T-cell (primary cell): ENCODE results near the gene PTS. TPM values are rescaled to one million over a fixed set of nuclear protein-coding genes. Genes with fewer than 3 reads are reported as not detected.

Source experiments
- ATAC-seq, 4 experiments: fragments of 200-7000 bp in 3 of 4; fragments of 150-1000 bp in 1 of 4; cut with Tn5 transposase; replicated peaks in 1 of 4; 1 replicate in 3 of 4; 2 replicates in 1 of 4; pipeline ENCODE4 v1.10.0; 2021; ENCODE audit warnings: moderate library complexity in 3 of 4, mild to moderate bottlenecking in 2 of 4, moderate number of reproducible peaks in 1 of 4
- CTCF ChIA-PET, 2 donors: fragments of 300-600 bp; sonication (Branson Sonifier 250); formaldehyde crosslinking; loops; one replicate each; lab custom pipeline; 2022; ENCODE audit warnings: antibody characterized with exemption in 2 of 2; lab: Charles Lee
- POLR2A ChIA-PET, 2 donors: fragments of 300-600 bp; sonication (Branson Sonifier 250); formaldehyde crosslinking; loops; one replicate each; lab custom pipeline; 2022; ENCODE audit warnings: antibody characterized with exemption in 2 of 2; lab: Charles Lee
- DNase-seq, 35 experiments: peaks; one replicate each; pipeline versions ENCODE4 v3.0.0 to v3.0.0-alpha.2; 2013 to 2023
- H3K27ac ChIP-seq: one replicate; pipeline ENCODE4 v1.5.1; 2013; ENCODE audit warnings: low read length
- H3K27me3 ChIP-seq, 2 experiments: replicated peaks in 1 of 2; 1 replicate in 1 of 2; 2 replicates in 1 of 2; pipeline versions ENCODE4 v1.6.1 to v1.7.0; 2013; ENCODE audit warnings: low read length in 1 of 2, mixed read lengths in 1 of 2; ENCODE audit not compliant: control insufficient read depth in 2 of 2, insufficient read depth in 2 of 2; ENCODE audit errors: extremely low read depth in 1 of 2
- H3K36me3 ChIP-seq, 2 donors: 1 replicate in 1 of 2; 2 replicates in 1 of 2; pipeline versions ENCODE4 v1.6.1 to v1.7.0; 2013; ENCODE audit warnings: low read length in 1 of 2; ENCODE audit not compliant: control insufficient read depth in 2 of 2, insufficient read depth in 1 of 2; ENCODE audit errors: extremely low read depth in 1 of 2
- H3K4me1 ChIP-seq, 2 experiments: 1 replicate in 1 of 2; 2 replicates in 1 of 2; pipeline versions ENCODE4 v1.6.1 to v1.7.0; 2013; ENCODE audit warnings: low read length in 2 of 2, mixed read lengths in 1 of 2; ENCODE audit not compliant: insufficient read depth in 2 of 2, control insufficient read depth in 1 of 2; ENCODE audit errors: extremely low read depth in 1 of 2
- H3K4me3 ChIP-seq, 2 donors: 1 replicate in 1 of 2; 2 replicates in 1 of 2; pipeline versions ENCODE4 v1.5.1 to v1.7.0; 2013; ENCODE audit warnings: mild to moderate bottlenecking in 2 of 2, low read length in 1 of 2, moderate library complexity in 1 of 2; ENCODE audit not compliant: control insufficient read depth in 1 of 2; ENCODE audit errors: extremely low read depth in 1 of 2
- H3K9me3 ChIP-seq: 2 replicates; pipeline ENCODE4 v1.7.0; 2013
- H3K27ac Mint-ChIP-seq, 2 donors: one replicate each; pipeline ENCODE4 v1.8.0; 2020 to 2021; ENCODE audit warnings: mild to moderate bottlenecking in 2 of 2, mixed read lengths in 2 of 2
- H3K27me3 Mint-ChIP-seq, 2 donors: one replicate each; pipeline ENCODE4 v1.8.0; 2021 to 2022; ENCODE audit warnings: mixed read lengths in 2 of 2
- H3K36me3 Mint-ChIP-seq: one replicate; pipeline ENCODE4 v1.8.0; 2021; ENCODE audit warnings: mixed read lengths
- H3K4me1 Mint-ChIP-seq, 3 donors: one replicate each; pipeline ENCODE4 v1.8.0; 2020 to 2022; ENCODE audit warnings: mixed read lengths in 3 of 3, mild to moderate bottlenecking in 1 of 3
- H3K4me3 Mint-ChIP-seq, 3 donors: one replicate each; pipeline ENCODE4 v1.8.0; 2020 to 2022; ENCODE audit warnings: mild to moderate bottlenecking in 3 of 3, mixed read lengths in 3 of 3, moderate library complexity in 3 of 3
- H3K9me3 Mint-ChIP-seq, 3 donors: one replicate each; pipeline ENCODE4 v1.8.0; 2020 to 2022; ENCODE audit warnings: mixed read lengths in 3 of 3
- WGBS: methylation state at CpG from one replicate; pipeline ENCODE4 v1.1.5; 2013; ENCODE audit warnings: missing lambda C conversion rate; ENCODE audit not compliant: insufficient coverage; 5-methylcytosine and 5-hydroxymethylcytosine counted together
- total RNA-seq, 35 experiments: library from RNA in 6 of 35; stranded (reverse) in 6 of 35; fragments of 120-200 nt in 1 of 35; gene quantifications; one replicate each; pipeline versions ENCODE4 v1.2.1 to v1.2.4 and lab custom pipeline; 2013 to 2026

Gene PTS
- total RNA-seq, 5 donors from 2014 or later (not counting 1 experiment from before 2014, with no cell fraction given): 15.1 to 65.8 (median 21.0) TPM

DNA sequence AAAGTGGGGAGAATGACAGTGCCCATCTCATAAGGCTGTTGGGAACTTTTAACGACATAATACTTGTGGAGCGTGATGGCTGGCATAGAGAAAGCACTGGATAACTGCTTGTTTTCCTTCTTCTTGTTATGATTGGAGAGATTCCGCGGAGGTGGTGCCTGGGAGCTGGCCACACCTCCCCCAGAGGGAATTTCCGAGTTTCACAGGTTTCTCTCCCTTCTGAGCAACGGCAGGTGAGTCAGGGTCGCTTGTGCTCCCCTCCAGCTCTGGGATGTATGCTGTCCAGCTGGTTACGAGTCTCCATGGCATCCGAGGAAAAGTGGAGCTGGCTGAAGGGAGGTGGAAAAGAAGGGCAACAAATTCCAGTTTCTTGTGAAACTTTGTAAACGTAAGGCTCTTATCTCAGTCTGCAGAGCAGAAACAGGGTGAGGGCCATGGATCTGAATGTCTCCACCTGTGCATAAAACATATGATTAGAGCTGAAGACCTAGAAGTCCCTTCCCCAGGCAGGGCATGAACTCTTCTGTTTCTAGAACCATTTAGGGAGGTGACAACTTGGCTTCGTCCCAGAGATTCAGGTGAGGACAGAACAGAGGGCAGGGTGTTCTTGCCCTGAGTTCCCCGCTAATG, 44.4 kb downstream of the PTS start:
- H3K27ac ChIP-seq: no peak overlapping the region
- H3K9me3 ChIP-seq: no peaks in the 10 kb centered on the region
- Mint-ChIP-seq H3K9me3 (no peaks in the 10 kb centered on the region), H3K4me1 (no peaks in the 10 kb centered on the region), H3K27me3 (no peaks in the 10 kb centered on the region), H3K4me3 (no peak overlapping the region), H3K27ac (no peak overlapping the region), H3K36me3 (peaks cover 6% of the 10 kb centered on the region)
- no peaks in the 10 kb centered on the region for H3K27me3 ChIP-seq
- CTCF ChIA-PET: interaction anchor here in 1 of 2 donors (0.9 kb wide), 1 partner anchor 10 kb away, joined by 5 read pairs; no protein-coding TSS in a partner anchor
- no peaks in the 10 kb centered on the region for H3K4me1 ChIP-seq
- ATAC-seq (no peak), DNase-seq (no peak)
- H3K4me3 ChIP-seq: no peak overlapping the region
- 81% methylated on average over 8 of the region's 12 CpGs for WGBS
- POLR2A ChIA-PET: no interaction called here
- no peaks in the 10 kb centered on the region for H3K36me3 ChIP-seq

DNA sequence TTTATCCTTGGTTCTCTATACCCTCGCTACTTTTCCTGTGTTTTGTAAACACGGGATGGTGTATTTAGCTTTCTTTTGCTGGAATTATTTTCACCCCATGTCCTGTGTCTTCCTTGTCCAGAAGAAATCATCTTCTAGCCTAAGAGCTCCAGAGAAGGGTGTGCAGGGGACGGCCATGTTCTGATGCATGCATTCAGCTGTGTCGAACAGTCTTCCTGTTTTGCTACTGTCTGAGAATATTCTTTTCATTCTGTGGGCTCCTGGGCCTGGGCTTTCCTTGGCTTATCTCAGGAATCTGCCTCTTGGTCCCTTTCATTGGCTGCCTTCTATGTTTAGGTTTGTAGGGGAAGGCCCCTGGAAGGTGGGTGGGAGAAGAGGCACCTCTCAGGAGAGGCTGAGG, 45.0 kb downstream of the PTS start:
- no peaks in the 10 kb centered on the region for H3K4me1 Mint-ChIP-seq
- POLR2A ChIA-PET: interaction anchor here in 1 of 2 donors (0.6 kb wide), 1 partner anchor 47 kb away, joined by 3 read pairs; no protein-coding TSS in a partner anchor
- no peak for DNase-seq
- no peaks in the 10 kb centered on the region for H3K9me3 Mint-ChIP-seq
- no peak overlapping the region for H3K27ac Mint-ChIP-seq
- Histone ChIP-seq H3K36me3 (no peaks in the 10 kb centered on the region), H3K27me3 (no peaks in the 10 kb centered on the region), H3K9me3 (no peaks in the 10 kb centered on the region), H3K4me1 (no peaks in the 10 kb centered on the region), H3K27ac (no peak overlapping the region), H3K4me3 (no peak overlapping the region)
- no peak overlapping the region for H3K4me3 Mint-ChIP-seq
- ATAC-seq: no peak
- CTCF ChIA-PET: interaction anchor here in 1 of 2 donors (0.7 to 0.9 kb wide), 2 partner anchors 9 to 262 kb away, joined by 3 to 5 read pairs; no protein-coding TSS in a partner anchor
- H3K27me3 Mint-ChIP-seq: no peaks in the 10 kb centered on the region
- peaks cover 6% of the 10 kb centered on the region for H3K36me3 Mint-ChIP-seq
- 100% methylated on average over 1 of the region's 4 CpGs for WGBS

GRCh38 chr11:112273066-112273465, 46.8 kb downstream of the PTS start:
- no peak overlapping the region for H3K4me3 Mint-ChIP-seq
- no peaks in the 10 kb centered on the region for H3K27me3 Mint-ChIP-seq
- ATAC-seq (no peak), DNase-seq (no peak)
- peaks cover 6% of the 10 kb centered on the region for H3K36me3 Mint-ChIP-seq
- no peaks in the 10 kb centered on the region for H3K4me1 Mint-ChIP-seq
- Histone ChIP-seq H3K4me3 (no peak overlapping the region), H3K9me3 (no peaks in the 10 kb centered on the region), H3K4me1 (no peaks in the 10 kb centered on the region), H3K27ac (no peak overlapping the region), H3K27me3 (no peaks in the 10 kb centered on the region), H3K36me3 (no peaks in the 10 kb centered on the region)
- ChIA-PET CTCF (interaction anchor here (0.9 to 1.1 kb wide), 2 partner anchors 46 to 54 kb away, joined by 3 to 4 read pairs; no protein-coding TSS in a partner anchor), POLR2A (no interaction called here)
- WGBS: no CpG with 5 or more reads among the region's 1 CpG
- H3K9me3 Mint-ChIP-seq: no peaks in the 10 kb centered on the region
- H3K27ac Mint-ChIP-seq: no peak overlapping the region

DNA sequence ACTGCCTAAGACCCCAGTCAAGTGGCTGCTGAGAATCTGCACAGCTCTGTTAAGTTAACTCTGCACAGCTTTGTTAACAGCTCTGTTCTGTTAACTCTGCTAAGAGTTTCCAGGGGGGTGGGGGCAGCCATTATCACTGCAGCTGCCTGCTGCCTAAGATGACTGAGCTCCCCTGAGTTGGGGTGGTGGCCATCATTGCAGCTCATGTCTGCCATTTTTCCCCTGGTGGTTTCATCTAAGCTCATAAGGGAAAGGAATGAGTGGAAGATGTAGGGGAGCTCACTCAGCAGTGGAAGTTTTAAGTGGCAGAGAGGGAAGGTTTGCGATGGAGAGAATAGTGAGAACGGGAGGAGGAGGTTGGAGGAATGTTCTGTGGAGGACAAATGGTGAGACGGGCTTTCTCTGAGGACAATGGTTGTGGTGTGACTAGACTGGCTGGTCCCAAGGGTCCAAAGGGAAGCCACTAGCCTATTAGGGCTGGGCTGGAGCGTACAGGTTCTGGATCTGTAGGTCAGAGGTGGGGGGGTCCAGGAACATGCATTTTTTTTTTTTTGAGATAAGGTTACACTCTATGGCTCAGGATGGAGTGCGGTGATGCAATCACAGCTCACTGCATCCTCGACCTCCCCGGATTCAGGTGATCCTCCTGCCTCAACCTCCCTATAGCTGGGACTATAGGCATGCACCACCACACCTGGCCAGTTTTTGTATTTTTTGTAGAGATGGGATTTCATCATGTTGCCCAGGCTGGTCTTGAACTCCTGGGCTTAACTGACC, 48.0 kb downstream of the PTS start:
- DNase-seq (no peak), ATAC-seq (no peak)
- no peak overlapping the region for H3K4me3 ChIP-seq
- Mint-ChIP-seq H3K4me3 (no peak overlapping the region), H3K36me3 (peaks cover 6% of the 10 kb centered on the region), H3K27me3 (no peaks in the 10 kb centered on the region), H3K4me1 (no peaks in the 10 kb centered on the region), H3K9me3 (no peaks in the 10 kb centered on the region), H3K27ac (no peak overlapping the region)
- CTCF ChIA-PET: interaction anchor here in 1 of 2 donors (0.5 to 1.1 kb wide), 2 partner anchors 24 to 53 kb away, joined by 3 to 5 read pairs; no protein-coding TSS in a partner anchor
- H3K4me1 ChIP-seq: no peaks in the 10 kb centered on the region
- POLR2A ChIA-PET: interaction anchor here (0.5 to 0.7 kb wide), 4 partner anchors 46 to 1635 kb away, joined by 3 to 7 read pairs (median 4); partner anchors contain the start of gene TTC12 (in 1 of the 2)
- no peak overlapping the region for H3K27ac ChIP-seq
- WGBS: 94% methylated on average over 4 of the region's 7 CpGs
- H3K27me3 ChIP-seq: no peaks in the 10 kb centered on the region
- H3K36me3 ChIP-seq: no peaks in the 10 kb centered on the region
- no peaks in the 10 kb centered on the region for H3K9me3 ChIP-seq

GRCh38 chr11:112277029-112277428, 50.8 kb downstream of the PTS start:
- no peaks in the 10 kb centered on the region for H3K9me3 ChIP-seq
- peaks cover 3 to 17% of the 10 kb centered on the region in 2 experiments for H3K4me1 ChIP-seq
- no peak for DNase-seq
- H3K27me3 ChIP-seq: no peaks in the 10 kb centered on the region
- no peak overlapping the region for H3K4me3 ChIP-seq
- Mint-ChIP-seq H3K4me3 (no peak overlapping the region), H3K27me3 (no peaks in the 10 kb centered on the region), H3K9me3 (no peaks in the 10 kb centered on the region), H3K27ac (peak overlapping the region in 1 of 2 donors; percentile 27), H3K4me1 (peaks cover 14 to 15% (median 14%) of the 10 kb centered on the region in 3 donors), H3K36me3 (peaks cover 3% of the 10 kb centered on the region)
- ATAC-seq: no peak
- H3K36me3 ChIP-seq: no peaks in the 10 kb centered on the region
- ChIA-PET CTCF (interaction anchor here (0.6 to 4.3 kb wide), 2 partner anchors 12 to 56 kb away, joined by 3 to 94 read pairs; no protein-coding TSS in a partner anchor), POLR2A (no interaction called here)
- 57% methylated on average over 1 of the region's 1 CpG for WGBS
- no peak overlapping the region for H3K27ac ChIP-seq

- no peak for DNase-seq
- POLR2A ChIA-PET: no interaction called here
Observed at GRCh38 chr11:112277941-112278340, 51.7 kb downstream of the PTS start.

More at GRCh38 chr11:112277941-112278340, 51.7 kb downstream of the PTS start:
- H3K27me3 ChIP-seq: no peaks in the 10 kb centered on the region
- no peaks in the 10 kb centered on the region for H3K9me3 ChIP-seq
- no peak for ATAC-seq
- H3K36me3 ChIP-seq: no peaks in the 10 kb centered on the region
- no peak overlapping the region for H3K27ac ChIP-seq
- Mint-ChIP-seq H3K27ac (no peak overlapping the region), H3K4me3 (no peak overlapping the region), H3K9me3 (no peaks in the 10 kb centered on the region), H3K4me1 (peaks cover 15 to 21% (median 16%) of the 10 kb centered on the region in 3 donors), H3K36me3 (peaks cover 3% of the 10 kb centered on the region), H3K27me3 (no peaks in the 10 kb centered on the region)
- peaks cover 3 to 17% of the 10 kb centered on the region in 2 experiments for H3K4me1 ChIP-seq
- CTCF ChIA-PET: interaction anchor here (0.6 to 7.5 kb wide), 5 partner anchors 11 to 61 kb away, joined by 3 to 121 read pairs (median 4); no protein-coding TSS in a partner anchor
- H3K4me3 ChIP-seq: no peak overlapping the region
